B cell (primary cell): ENCODE data around the gene ZCCHC7. TPM values are rescaled to one million over a fixed set of nuclear protein-coding genes. Genes with fewer than 3 reads are reported as not detected.

ENCODE experiments used
- ATAC-seq: fragments of 200-7000 bp; cut with Tn5 transposase; one replicate; pipeline ENCODE4 v1.10.0; 2021; ENCODE audit warnings: low read depth, mild to moderate bottlenecking, moderate number of reproducible peaks, moderate library complexity
- CTCF ChIA-PET: fragments of 350-600 bp; sonication (Branson Sonifier 250); formaldehyde crosslinking; loops from one replicate; lab custom pipeline; 2021; ENCODE audit warnings: antibody characterized with exemption, inconsistent platforms; lab: Charles Lee
- POLR2A ChIA-PET: fragments of 350-600 bp; sonication (Branson Sonifier 250); formaldehyde crosslinking; loops from one replicate; lab custom pipeline; 2021; ENCODE audit warnings: antibody characterized with exemption; lab: Charles Lee
- DNase-seq: peaks from one replicate; pipeline ENCODE4 v3.0.0; 2013
- H2AFZ ChIP-seq: 2 replicates; pipeline ENCODE4 v1.6.1; 2012; ENCODE audit warnings: mild to moderate bottlenecking, low read depth, low read length; ENCODE audit not compliant: insufficient read depth, poor library complexity, severe bottlenecking
- H3K27ac ChIP-seq, 2 donors: 1 replicate in 1 of 2; 2 replicates in 1 of 2; pipeline ENCODE4 v1.5.1; 2012 to 2013; ENCODE audit warnings: low read length in 2 of 2, mild to moderate bottlenecking in 2 of 2, moderate library complexity in 1 of 2
- H3K27me3 ChIP-seq, 4 experiments: fragments of 200-600 bp in 1 of 4; sonication (generic) in 1 of 4; replicated peaks in 1 of 4; 1 replicate in 2 of 4; 2 replicates in 2 of 4; pipeline versions ENCODE4 v1.6.1 to v1.7.0; 2013 to 2016; ENCODE audit warnings: low read length in 3 of 4, mild to moderate bottlenecking in 2 of 4, mixed read lengths in 1 of 4, moderate library complexity in 1 of 4; ENCODE audit not compliant: insufficient read depth in 4 of 4, control insufficient read depth in 3 of 4; ENCODE audit errors: control extremely low read depth in 1 of 4
- H3K36me3 ChIP-seq, 2 experiments: replicated peaks in 1 of 2; 1 replicate in 1 of 2; 2 replicates in 1 of 2; pipeline versions ENCODE4 v1.6.1 to v1.7.1; 2013; ENCODE audit warnings: low read length in 1 of 2; ENCODE audit not compliant: insufficient read depth in 2 of 2, control insufficient read depth in 1 of 2; ENCODE audit errors: control extremely low read depth in 1 of 2, extremely low read depth in 1 of 2
- H3K4me1 ChIP-seq, 2 donors: fragments of 200-600 bp in 1 of 2; sonication (generic) in 1 of 2; 1 replicate in 1 of 2; 2 replicates in 1 of 2; pipeline versions ENCODE4 v1.5.1 to v1.6.1; 2013 to 2017; ENCODE audit warnings: low read length in 2 of 2; ENCODE audit not compliant: control insufficient read depth in 2 of 2, insufficient read depth in 2 of 2
- H3K4me2 ChIP-seq: replicated peaks from 2 replicates; pipeline ENCODE3; 2012; ENCODE audit warnings: mild to moderate bottlenecking, low read depth, low read length; ENCODE audit not compliant: poor library complexity, severe bottlenecking
- H3K4me3 ChIP-seq, 5 experiments: fragments of 200-600 bp in 1 of 5; sonication (generic) in 1 of 5; 1 replicate in 3 of 5; 2 replicates in 2 of 5; pipeline versions ENCODE4 v1.5.1 to v1.7.0; 2011 to 2016; ENCODE audit warnings: low read length in 4 of 5, mild to moderate bottlenecking in 4 of 5, low read depth in 2 of 5, control low read depth in 1 of 5, moderate library complexity in 1 of 5; ENCODE audit not compliant: insufficient read depth in 1 of 5; ENCODE audit errors: control extremely low read depth in 1 of 5, extremely low read depth in 1 of 5
- H3K79me2 ChIP-seq: fragments of 200-600 bp; sonication (generic); one replicate; pipeline ENCODE4 v1.6.0; 2016; ENCODE audit warnings: low read length; ENCODE audit not compliant: control insufficient read depth, insufficient read depth
- H3K9ac ChIP-seq: fragments of 200-600 bp; sonication (generic); 2 replicates; pipeline ENCODE4 v1.6.1; 2017; ENCODE audit warnings: mild to moderate bottlenecking, low read length, moderate library complexity
- H3K9me3 ChIP-seq, 3 donors: one replicate each; pipeline versions ENCODE4 v1.6.1 to v1.7.1; 2013; ENCODE audit warnings: low read length in 2 of 3; ENCODE audit not compliant: control insufficient read depth in 2 of 3, insufficient read depth in 1 of 3; ENCODE audit errors: control extremely low read depth in 1 of 3
- H4K20me1 ChIP-seq: 2 replicates; pipeline ENCODE4 v1.6.0; 2012; ENCODE audit warnings: mild to moderate bottlenecking, low read length; ENCODE audit not compliant: insufficient read depth, control insufficient read depth, poor library complexity, severe bottlenecking
- H3K27ac Mint-ChIP-seq: one replicate; pipeline ENCODE4 v1.8.0; 2021; ENCODE audit warnings: mixed read lengths
- H3K27me3 Mint-ChIP-seq: one replicate; pipeline ENCODE4 v1.8.0; 2021; ENCODE audit warnings: mixed read lengths
- H3K4me1 Mint-ChIP-seq: one replicate; pipeline ENCODE4 v1.8.0; 2021; ENCODE audit warnings: mixed read lengths
- H3K4me3 Mint-ChIP-seq: one replicate; pipeline ENCODE4 v1.8.0; 2021; ENCODE audit warnings: mixed read lengths
- H3K9me3 Mint-ChIP-seq: one replicate; pipeline ENCODE4 v1.8.0; 2022; ENCODE audit warnings: mixed read lengths; ENCODE audit not compliant: insufficient read depth
- EZH2 ChIP-seq: IDR thresholded peaks from 2 replicates; pipeline ENCODE4 v1.6.1; 2012; ENCODE audit warnings: borderline replicate concordance, low read depth, mild to moderate bottlenecking, moderate library complexity, low read length; ENCODE audit not compliant: insufficient read depth, poor library complexity, severe bottlenecking
- WGBS: methylation state at CpG from one replicate; pipeline ENCODE4 v1.1.5; 2013; ENCODE audit warnings: missing lambda C conversion rate; ENCODE audit not compliant: insufficient coverage; 5-methylcytosine and 5-hydroxymethylcytosine counted together
- intact Hi-C: fragments of 100-400 bp; cut with micrococcal nuclease; formaldehyde crosslinking; loops from one replicate; pipeline ENCODE4 v1.10.0; 2022
- polyA plus RNA-seq: library from polyadenylated mRNA; depleted of rRNA; stranded (reverse); fragments of >200 nt; gene quantifications from 2 replicates; pipeline ENCODE4 v1.2.3, GENCODE V29; 2012
- total RNA-seq, 2 donors: library from RNA; stranded (reverse); fragments of 120-200 nt in 1 of 2; gene quantifications; 1 replicate in 1 of 2; 2 replicates in 1 of 2; pipeline versions ENCODE4 v1.2.3 to v1.2.4, GENCODE V29; 2013 to 2022
- TF ChIP-seq, protein P1 (sequence below): fragments of 200-600 bp; IDR thresholded peaks from one replicate; pipeline ENCODE4 v1.8.0; 2022; ENCODE audit warnings: antibody characterized with exemption, mild to moderate bottlenecking

The ZCCHC7 gene
- total and polyA plus RNA-seq, 2 donors (not counting 1 experiment from before 2014, with no cell fraction given), result 56.3 to 83.5 TPM

DNA sequence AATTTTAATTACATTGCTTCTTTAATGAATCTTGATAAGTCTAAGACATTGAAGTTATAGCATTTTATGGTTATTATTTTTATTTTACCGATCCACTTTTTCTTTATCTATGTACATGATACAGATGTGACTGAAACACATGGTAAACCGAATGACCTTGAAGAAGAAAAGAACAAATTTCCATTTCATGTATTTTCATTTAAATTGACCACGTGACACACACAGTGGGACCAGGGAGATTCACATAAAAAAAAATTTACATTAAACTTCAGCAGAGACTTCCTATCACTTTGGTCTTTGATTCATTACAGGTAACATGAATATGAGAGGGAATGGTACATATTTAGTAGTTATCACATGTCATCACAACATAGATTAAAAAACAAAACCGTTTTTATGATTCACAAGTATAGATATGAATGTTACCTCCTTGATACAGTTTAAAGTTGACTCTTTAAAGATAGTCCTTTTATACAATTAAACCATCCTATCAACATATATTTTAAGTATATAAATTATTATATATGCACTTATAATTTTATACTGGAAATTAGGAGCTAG, 133.1 kb downstream of the ZCCHC7 start:
- H3K4me2 ChIP-seq, result no peak overlapping the region
- ATAC-seq (no peak), DNase-seq (no peak)
- Mint-ChIP-seq H3K27ac (no peak overlapping the region), H3K9me3 (peaks cover 2% of the 10 kb centered on the region), H3K4me3 (no peak overlapping the region), H3K4me1 (peaks cover 60% of the 10 kb centered on the region), H3K27me3 (no peaks in the 10 kb centered on the region)
- H3K79me2 ChIP-seq, result peaks cover 93% of the 10 kb centered on the region
- H4K20me1 ChIP-seq, result no peaks in the 10 kb centered on the region
- H3K27me3 ChIP-seq, result no peaks in the 10 kb centered on the region
- peaks cover 5 to 27% of the 10 kb centered on the region in 2 experiments for H3K36me3 ChIP-seq
- TF ChIP-seq EZH2, result no peak
- TF ChIP-seq, protein P1, sequence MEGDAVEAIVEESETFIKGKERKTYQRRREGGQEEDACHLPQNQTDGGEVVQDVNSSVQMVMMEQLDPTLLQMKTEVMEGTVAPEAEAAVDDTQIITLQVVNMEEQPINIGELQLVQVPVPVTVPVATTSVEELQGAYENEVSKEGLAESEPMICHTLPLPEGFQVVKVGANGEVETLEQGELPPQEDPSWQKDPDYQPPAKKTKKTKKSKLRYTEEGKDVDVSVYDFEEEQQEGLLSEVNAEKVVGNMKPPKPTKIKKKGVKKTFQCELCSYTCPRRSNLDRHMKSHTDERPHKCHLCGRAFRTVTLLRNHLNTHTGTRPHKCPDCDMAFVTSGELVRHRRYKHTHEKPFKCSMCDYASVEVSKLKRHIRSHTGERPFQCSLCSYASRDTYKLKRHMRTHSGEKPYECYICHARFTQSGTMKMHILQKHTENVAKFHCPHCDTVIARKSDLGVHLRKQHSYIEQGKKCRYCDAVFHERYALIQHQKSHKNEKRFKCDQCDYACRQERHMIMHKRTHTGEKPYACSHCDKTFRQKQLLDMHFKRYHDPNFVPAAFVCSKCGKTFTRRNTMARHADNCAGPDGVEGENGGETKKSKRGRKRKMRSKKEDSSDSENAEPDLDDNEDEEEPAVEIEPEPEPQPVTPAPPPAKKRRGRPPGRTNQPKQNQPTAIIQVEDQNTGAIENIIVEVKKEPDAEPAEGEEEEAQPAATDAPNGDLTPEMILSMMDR, result no peak
- CTCF ChIA-PET, result interaction anchor here (1.0 kb wide), 1 partner anchor 9 kb away, joined by 4 read pairs; no protein-coding TSS in a partner anchor
- no peaks in the 10 kb centered on the region for H3K9me3 ChIP-seq
- no peak overlapping the region for H3K4me3 ChIP-seq
- peak overlapping the region in 1 of 2 donors; percentile 47 for H3K27ac ChIP-seq
- POLR2A ChIA-PET, result no interaction called here
- no peak overlapping the region for H2AFZ ChIP-seq
- H3K4me1 ChIP-seq, result peaks cover 47 to 55% of the 10 kb centered on the region in 2 donors
- no peak overlapping the region for H3K9ac ChIP-seq
- no CpG with 5 or more reads among the region's 4 CpGs for WGBS
- intact Hi-C loops, result loop anchor here (5.0 kb wide), 2 partner anchors 39 to 41 kb away; no protein-coding TSS in a partner anchor

DNA sequence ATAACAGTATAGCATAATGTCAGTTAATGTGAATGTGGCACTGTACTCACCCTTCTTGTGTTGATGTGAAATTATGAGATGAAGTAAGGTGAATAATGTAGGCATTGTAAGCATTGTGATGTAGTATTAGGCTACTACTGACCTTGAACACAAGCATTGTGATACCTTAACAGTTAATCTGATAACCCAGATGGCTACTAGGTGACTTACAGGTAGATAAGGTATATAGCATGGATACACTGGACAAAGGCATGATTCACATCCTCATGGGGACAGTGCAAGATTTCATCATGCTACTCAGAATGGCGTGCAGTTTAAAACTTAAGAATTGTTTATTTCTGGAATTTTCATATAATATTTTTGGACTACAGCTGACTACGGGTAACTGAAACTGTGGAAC, 134.8 kb downstream of the ZCCHC7 start:
- DNase-seq (no peak), ATAC-seq (no peak)
- Histone ChIP-seq H3K36me3 (peaks cover 2 to 20% of the 10 kb centered on the region in 2 experiments), H3K9ac (no peak overlapping the region), H3K79me2 (peaks cover 92% of the 10 kb centered on the region), H3K4me2 (no peak overlapping the region), H3K9me3 (no peaks in the 10 kb centered on the region), H3K27me3 (no peaks in the 10 kb centered on the region), H4K20me1 (no peaks in the 10 kb centered on the region), H2AFZ (no peak overlapping the region), H3K4me1 (peaks cover 42 to 55% of the 10 kb centered on the region in 2 donors), H3K27ac (peak overlapping the region in 1 of 2 donors; percentile 81), H3K4me3 (no peak overlapping the region)
- TF ChIP-seq, protein P1, result no peak
- no peak for TF ChIP-seq EZH2
- ChIA-PET POLR2A (interaction anchor here (0.9 kb wide), 1 partner anchor 56 kb away, joined by 3 read pairs; no protein-coding TSS in a partner anchor), CTCF (interaction anchor here (1.2 to 1.5 kb wide), 2 partner anchors 14 to 382 kb away, joined by 4 read pairs; no protein-coding TSS in a partner anchor)
- 100% methylated on average over 1 of the region's 2 CpGs for WGBS
- Mint-ChIP-seq H3K27me3 (no peaks in the 10 kb centered on the region), H3K27ac (peak overlapping the region; percentile 80), H3K9me3 (no peaks in the 10 kb centered on the region), H3K4me3 (no peak overlapping the region), H3K4me1 (peaks cover 58% of the 10 kb centered on the region)
- intact Hi-C loops, result no loop called here
